ENCODE results near the gene NFKBIZ.
"Not testable (repeated sequence)": the region's sequence is repeated elsewhere in the genome, so short reads cannot be mapped to it uniquely, and the experiment has no call there.

Gene NFKBIZ

GRCh38 chr3:101865751-101866509, 16.6 kb downstream of the NFKBIZ start:
- Mint-ChIP-seq H3K4me3 (no peak overlapping the region), H3K9me3 (no peaks in the 10 kb centered on the region), H3K27me3 (ENCODE audit: low read depth) (no peaks in the 10 kb centered on the region), H3K36me3 (ENCODE audit: low read depth) (peaks cover 22% of the 10 kb centered on the region), H3K4me1 (ENCODE audit: low read depth) (peaks cover 10% of the 10 kb centered on the region), H3K27ac (no peak overlapping the region)

GRCh38 chr3:101867511-101867910, 18.2 kb downstream of the NFKBIZ start:
- H3K9me3 Mint-ChIP-seq: no peaks in the 10 kb centered on the region
- peaks cover 6% of the 10 kb centered on the region for H3K36me3 Mint-ChIP-seq (ENCODE audit: low read depth)
- H3K4me3 Mint-ChIP-seq: no peak overlapping the region
- no peaks in the 10 kb centered on the region for H3K27me3 Mint-ChIP-seq (ENCODE audit: low read depth)
- H3K27ac Mint-ChIP-seq: no peak overlapping the region
- H3K4me1 Mint-ChIP-seq (ENCODE audit: low read depth): no peaks in the 10 kb centered on the region

- no peak overlapping the region for H3K27ac Mint-ChIP-seq
- H3K36me3 Mint-ChIP-seq (ENCODE audit: low read depth): peaks cover 3% of the 10 kb centered on the region
These were observed 18.7 kb downstream of the NFKBIZ start for GRCh38 chr3:101867996-101868395.

GRCh38 chr3:101868534-101869464, 19.5 kb downstream of the NFKBIZ start:
- Mint-ChIP-seq H3K27ac (no peak overlapping the region), H3K4me3 (no peak overlapping the region), H3K9me3 (peaks cover 6% of the 10 kb centered on the region), H3K4me1 (ENCODE audit: low read depth) (no peaks in the 10 kb centered on the region), H3K36me3 (ENCODE audit: low read depth) (no peaks in the 10 kb centered on the region), H3K27me3 (ENCODE audit: low read depth) (no peaks in the 10 kb centered on the region)

More at GRCh38 chr3:101867996-101868395, 18.7 kb downstream of the NFKBIZ start:
- Mint-ChIP-seq H3K27me3 (ENCODE audit: low read depth) (no peaks in the 10 kb centered on the region), H3K4me1 (ENCODE audit: low read depth) (no peaks in the 10 kb centered on the region), H3K9me3 (peaks cover under 1% of the 10 kb centered on the region), H3K4me3 (no peak overlapping the region)

- H3K27me3 Mint-ChIP-seq (ENCODE audit: low read depth): no peaks in the 10 kb centered on the region
- H3K27ac Mint-ChIP-seq: no peak overlapping the region
- no peaks in the 10 kb centered on the region for H3K36me3 Mint-ChIP-seq (ENCODE audit: low read depth)
- no peaks in the 10 kb centered on the region for H3K4me1 Mint-ChIP-seq (ENCODE audit: low read depth)
- peaks cover 10% of the 10 kb centered on the region for H3K9me3 Mint-ChIP-seq
- no peak overlapping the region for H3K4me3 Mint-ChIP-seq
These were observed 20.8 kb downstream of the NFKBIZ start for GRCh38 chr3:101870138-101870537.

GRCh38 chr3:101873619-101874018, 24.3 kb downstream of the NFKBIZ start:
- H3K27me3 Mint-ChIP-seq (ENCODE audit: low read depth): no peaks in the 10 kb centered on the region
- H3K27ac Mint-ChIP-seq: no peak overlapping the region
- H3K9me3 Mint-ChIP-seq: peaks cover 11% of the 10 kb centered on the region
- H3K4me3 Mint-ChIP-seq: no peak overlapping the region
- no peaks in the 10 kb centered on the region for H3K4me1 Mint-ChIP-seq (ENCODE audit: low read depth)
- H3K36me3 Mint-ChIP-seq (ENCODE audit: low read depth): no peaks in the 10 kb centered on the region

- Mint-ChIP-seq H3K27me3 (ENCODE audit: low read depth) (no peaks in the 10 kb centered on the region), H3K4me1 (ENCODE audit: low read depth) (peaks cover 1% of the 10 kb centered on the region), H3K9me3 (peaks cover 11% of the 10 kb centered on the region), H3K36me3 (ENCODE audit: low read depth) (no peaks in the 10 kb centered on the region), H3K4me3 (no peak overlapping the region), H3K27ac (no peak overlapping the region)
These were observed 26.8 kb downstream of the NFKBIZ start for GRCh38 chr3:101876142-101876541.

GRCh38 chr3:101878589-101878988, 29.3 kb downstream of the NFKBIZ start:
- no peak overlapping the region for H3K4me3 Mint-ChIP-seq
- no peaks in the 10 kb centered on the region for H3K36me3 Mint-ChIP-seq (ENCODE audit: low read depth)
- peaks cover 5% of the 10 kb centered on the region for H3K9me3 Mint-ChIP-seq
- H3K4me1 Mint-ChIP-seq (ENCODE audit: low read depth): peaks cover 1% of the 10 kb centered on the region
- H3K27ac Mint-ChIP-seq: no peak overlapping the region
- H3K27me3 Mint-ChIP-seq (ENCODE audit: low read depth): no peaks in the 10 kb centered on the region

GRCh38 chr3:101879102-101879501, 29.8 kb downstream of the NFKBIZ start:
- peaks cover 1% of the 10 kb centered on the region for H3K4me1 Mint-ChIP-seq (ENCODE audit: low read depth)
- no peak overlapping the region for H3K27ac Mint-ChIP-seq
- H3K27me3 Mint-ChIP-seq (ENCODE audit: low read depth): no peaks in the 10 kb centered on the region
- no peak overlapping the region for H3K4me3 Mint-ChIP-seq
- H3K36me3 Mint-ChIP-seq (ENCODE audit: low read depth): no peaks in the 10 kb centered on the region
- H3K9me3 Mint-ChIP-seq: peaks cover 5% of the 10 kb centered on the region

GRCh38 chr3:101879623-101880284, 30.4 kb downstream of the NFKBIZ start:
- Mint-ChIP-seq H3K9me3 (peaks cover 8% of the 10 kb centered on the region), H3K36me3 (ENCODE audit: low read depth) (peaks cover 1% of the 10 kb centered on the region), H3K27me3 (ENCODE audit: low read depth) (no peaks in the 10 kb centered on the region), H3K4me1 (ENCODE audit: low read depth) (peaks cover 1% of the 10 kb centered on the region), H3K27ac (no peak overlapping the region), H3K4me3 (no peak overlapping the region)

GRCh38 chr3:101884776-101885175, 35.5 kb downstream of the NFKBIZ start:
- no peaks in the 10 kb centered on the region for H3K27me3 Mint-ChIP-seq (ENCODE audit: low read depth)
- peaks cover 16% of the 10 kb centered on the region for H3K9me3 Mint-ChIP-seq
- H3K36me3 Mint-ChIP-seq (ENCODE audit: low read depth): peaks cover 8% of the 10 kb centered on the region
- no peak overlapping the region for H3K4me3 Mint-ChIP-seq
- H3K4me1 Mint-ChIP-seq (ENCODE audit: low read depth): no peaks in the 10 kb centered on the region
- H3K27ac Mint-ChIP-seq: no peak overlapping the region

GRCh38 chr3:101885584-101885983, 36.3 kb downstream of the NFKBIZ start:
- H3K36me3 Mint-ChIP-seq (ENCODE audit: low read depth); H3K27ac Mint-ChIP-seq; H3K4me3 Mint-ChIP-seq; H3K27me3 Mint-ChIP-seq (ENCODE audit: low read depth); H3K4me1 Mint-ChIP-seq (ENCODE audit: low read depth): not testable (repeated sequence)
- peaks cover 16% of the 10 kb centered on the region for H3K9me3 Mint-ChIP-seq

GRCh38 chr3:101886626-101887025, 37.3 kb downstream of the NFKBIZ start:
- peaks cover 8% of the 10 kb centered on the region for H3K36me3 Mint-ChIP-seq (ENCODE audit: low read depth)
- no peak overlapping the region for H3K27ac Mint-ChIP-seq
- H3K9me3 Mint-ChIP-seq: peaks cover 16% of the 10 kb centered on the region
- H3K4me1 Mint-ChIP-seq (ENCODE audit: low read depth): no peaks in the 10 kb centered on the region
- H3K27me3 Mint-ChIP-seq (ENCODE audit: low read depth): no peaks in the 10 kb centered on the region
- H3K4me3 Mint-ChIP-seq: no peak overlapping the region

- H3K4me3 Mint-ChIP-seq: no peak overlapping the region
- H3K4me1 Mint-ChIP-seq (ENCODE audit: low read depth): peaks cover 2% of the 10 kb centered on the region
- peaks cover 16% of the 10 kb centered on the region for H3K9me3 Mint-ChIP-seq
- no peaks in the 10 kb centered on the region for H3K27me3 Mint-ChIP-seq (ENCODE audit: low read depth)
- H3K36me3 Mint-ChIP-seq (ENCODE audit: low read depth): peaks cover 8% of the 10 kb centered on the region
- H3K27ac Mint-ChIP-seq: no peak overlapping the region
These were observed 39.3 kb downstream of the NFKBIZ start for GRCh38 chr3:101888653-101889052.
